HG03354 (cell line): ENCODE results near the gene CLP1.
"Not testable (repeated sequence)": the region's sequence is repeated elsewhere in the genome, so short reads cannot be mapped to it uniquely, and the experiment has no call there.

ENCODE experiments used
- ATAC-seq: cut with Tn5 transposase; IDR thresholded peaks from one replicate; pipeline ENCODE4 v1.9.1; 2021; ENCODE audit warnings: mild to moderate bottlenecking; ENCODE audit not compliant: unreplicated experiment, poor library complexity, severe bottlenecking

CLP1 gene

DNA sequence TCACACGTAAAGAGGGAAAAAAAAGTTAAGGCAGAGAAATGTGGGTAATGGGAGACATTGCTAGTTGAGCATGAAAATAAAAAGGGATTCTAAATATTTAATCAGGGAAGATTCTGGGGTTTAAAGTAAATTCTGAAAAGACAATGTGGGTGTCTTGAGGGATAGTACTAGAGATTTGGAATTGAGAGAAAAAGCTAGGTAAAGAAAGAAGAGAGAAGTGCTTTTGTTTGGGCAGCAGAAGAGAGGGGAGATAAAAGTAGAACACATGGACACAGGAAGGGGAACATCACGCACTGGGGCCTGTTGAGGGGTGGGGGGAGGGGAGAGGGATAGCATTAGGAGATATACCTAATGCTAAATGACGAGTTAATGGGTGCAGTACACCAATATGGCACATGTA is 4.4 kb upstream of the CLP1 start:
- ATAC-seq: no peak

DNA sequence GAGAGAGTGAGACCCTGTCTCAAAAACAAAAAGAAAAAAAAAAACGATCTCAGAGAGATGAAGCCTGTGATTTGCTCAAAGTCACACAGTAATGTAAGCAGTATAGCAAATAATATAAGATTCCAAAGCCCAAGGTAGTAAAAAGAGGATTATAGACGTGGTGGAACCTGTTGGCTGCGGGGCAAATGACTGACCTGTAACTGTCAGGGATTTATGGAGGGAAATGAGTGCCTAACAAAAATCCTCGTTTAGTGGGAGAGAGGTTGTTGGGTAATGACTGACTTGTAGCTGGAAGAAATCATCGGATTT is 723 bp upstream of the CLP1 start:
- ATAC-seq: no peak

DNA sequence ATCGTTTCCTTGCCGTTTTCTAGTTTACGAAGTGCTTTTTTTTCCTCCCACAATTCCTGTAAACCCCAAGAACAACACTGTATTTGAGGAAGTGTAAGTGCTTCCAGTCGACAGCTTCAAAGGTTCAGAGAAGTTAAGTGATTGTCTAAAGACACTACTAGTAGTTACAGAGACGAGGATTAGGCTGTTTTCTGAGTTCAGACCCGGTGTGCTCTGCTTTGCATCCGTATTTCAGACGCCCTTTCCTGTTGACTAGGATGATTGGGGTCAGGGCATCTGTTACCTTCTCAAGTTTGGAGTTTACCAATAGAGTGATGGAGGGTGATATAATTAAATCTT is 430 bp downstream of the CLP1 start:
- peak; percentile 18 for ATAC-seq

DNA sequence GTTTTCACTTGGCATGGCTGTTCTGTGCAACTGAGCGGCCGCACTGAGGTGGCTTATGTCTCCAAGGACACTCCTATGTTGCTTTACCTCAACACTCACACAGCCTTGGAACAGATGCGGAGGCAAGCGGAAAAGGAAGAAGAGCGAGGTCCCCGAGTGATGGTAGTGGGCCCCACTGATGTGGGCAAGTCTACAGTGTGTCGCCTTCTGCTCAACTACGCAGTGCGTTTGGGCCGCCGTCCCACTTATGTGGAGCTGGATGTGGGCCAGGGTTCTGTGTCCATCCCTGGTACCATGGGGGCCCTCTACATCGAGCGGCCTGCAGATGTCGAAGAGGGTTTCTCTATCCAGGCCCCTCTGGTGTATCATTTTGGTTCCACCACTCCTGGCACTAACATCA is 2.1 kb downstream of the CLP1 start:
- ATAC-seq: no peak

DNA sequence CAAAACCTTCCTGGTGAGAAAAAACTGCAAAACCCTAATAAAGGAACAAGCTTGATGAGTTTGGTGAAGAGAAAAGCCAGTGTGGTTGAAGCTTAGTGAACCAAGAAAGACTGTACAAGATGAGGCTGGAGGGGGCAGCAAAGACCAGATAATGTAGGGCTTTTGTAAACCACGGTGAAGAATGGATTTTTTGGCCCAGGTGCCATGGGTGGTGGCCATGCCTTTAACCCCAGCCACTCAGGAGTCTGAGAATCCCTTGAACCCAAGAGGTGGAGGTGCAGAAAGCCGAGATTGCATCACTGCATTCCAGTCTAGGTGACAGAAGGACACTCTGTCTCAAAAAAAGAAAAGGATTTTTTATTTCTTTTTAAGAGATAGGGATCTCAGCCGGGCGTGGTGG is 5.3 kb downstream of the CLP1 start:
- no peak for ATAC-seq

DNA sequence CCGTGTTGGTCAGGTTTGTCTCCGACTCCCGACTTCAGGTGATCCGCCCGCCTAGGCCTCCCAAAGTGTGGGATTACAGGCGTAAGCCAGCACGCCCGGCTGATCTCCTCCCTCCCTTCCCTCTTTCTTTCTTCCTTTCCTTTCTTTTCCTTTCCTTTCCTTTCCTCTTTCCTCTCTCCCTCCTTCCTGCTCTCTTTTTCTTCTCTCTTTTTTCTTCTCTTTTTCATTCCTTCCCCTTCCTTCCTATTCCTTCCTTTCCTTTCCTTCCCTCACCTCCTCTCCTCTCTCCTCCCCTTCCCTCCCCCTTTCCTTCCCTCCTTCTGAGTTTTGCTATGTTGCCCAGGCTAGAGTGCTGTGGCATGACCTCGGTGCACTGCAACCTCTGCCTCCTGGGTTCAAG is 6.4 kb downstream of the CLP1 start:
- ATAC-seq: no peak

DNA sequence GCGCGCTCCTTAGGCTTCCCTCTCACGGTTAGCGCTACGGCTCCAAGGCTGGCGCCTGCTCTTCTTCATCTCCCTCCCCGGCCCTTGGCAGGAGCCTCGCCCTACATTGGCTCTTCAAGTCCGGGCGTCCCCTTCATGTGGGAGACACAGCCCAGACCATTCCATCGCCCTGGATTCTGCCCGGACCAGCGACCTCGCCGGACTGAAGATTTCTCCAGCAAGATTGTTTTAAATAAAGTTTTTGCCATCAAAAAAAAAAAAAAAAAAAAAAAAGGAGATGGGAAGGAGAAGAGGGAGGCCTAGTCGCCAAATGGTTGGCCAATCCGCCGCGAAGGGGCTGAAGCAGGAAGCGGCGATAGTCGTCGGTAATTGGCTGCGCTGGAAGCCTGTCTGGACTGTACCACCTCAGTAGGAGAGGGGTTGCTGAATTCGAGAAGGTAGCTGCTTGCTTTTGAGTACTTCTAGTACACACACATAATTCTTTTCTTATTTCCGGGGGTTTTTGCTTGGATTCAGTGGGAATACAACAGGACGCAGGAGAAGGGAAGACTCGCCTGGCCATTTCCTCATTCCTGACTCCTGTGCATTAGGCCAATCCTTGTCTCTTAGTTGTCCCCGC is 9.7 kb downstream of the CLP1 start:
- peak; percentile 74 for ATAC-seq

DNA sequence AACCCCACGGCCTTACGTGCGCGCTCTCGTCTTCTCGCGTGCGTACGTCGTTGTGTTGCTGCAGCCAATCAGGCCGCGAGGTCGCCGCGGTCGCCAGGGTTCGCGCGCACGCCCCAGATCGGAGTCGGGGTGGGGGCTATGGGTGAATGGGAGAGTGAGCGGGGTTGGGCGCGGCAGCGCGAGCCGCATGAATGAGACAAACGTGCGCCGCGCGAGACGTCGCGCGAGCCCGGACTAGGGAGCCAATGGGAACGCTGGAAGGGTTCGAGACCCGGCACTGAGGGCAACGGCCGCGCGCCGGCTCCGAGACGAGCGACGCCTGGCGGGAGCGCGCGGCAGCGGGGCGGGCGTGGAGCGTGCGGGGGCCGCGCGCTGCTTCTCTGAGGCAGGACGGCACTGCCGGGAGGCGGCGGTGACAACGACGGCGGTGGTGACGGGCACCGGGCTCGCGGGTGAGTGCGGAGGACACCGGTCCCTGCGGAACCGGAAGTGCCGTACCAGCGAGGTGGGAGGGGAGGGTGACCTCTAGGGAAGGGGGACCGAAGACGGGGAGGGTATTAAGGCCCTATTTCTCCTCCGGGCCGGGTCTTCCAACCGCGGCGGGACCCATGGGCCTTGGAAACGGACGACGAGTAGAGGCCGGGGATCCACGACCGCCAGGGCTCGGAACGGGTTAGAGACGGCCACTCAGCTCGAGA is 10.3 kb downstream of the CLP1 start, which contains the start of gene ZDHHC5:
TSS of gene ZDHHC5 (plus strand) at position 379 of the 698 bp plus-strand sequence. CDS start 4,977 bp downstream, outside the sequence.
- peak; percentile 84 for ATAC-seq

DNA sequence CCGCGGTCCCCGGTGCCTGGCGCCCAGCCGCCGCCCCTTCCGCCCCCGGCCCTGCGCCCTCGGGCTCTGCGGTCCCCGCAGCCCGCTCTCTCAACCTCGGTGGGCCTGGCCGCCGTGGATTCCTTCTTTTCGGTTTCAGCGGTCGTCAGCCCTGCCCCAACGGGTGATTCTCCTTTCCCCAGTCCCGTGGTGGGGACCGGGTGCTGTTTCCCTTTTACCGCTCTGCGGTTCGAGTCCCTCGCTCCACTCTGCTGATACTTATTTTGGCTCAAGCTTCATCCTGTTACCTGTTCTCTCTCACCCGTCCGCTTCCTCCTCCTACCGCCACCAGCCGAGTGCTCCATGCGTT is 10.8 kb downstream of the CLP1 start:
- peak; percentile 11 for ATAC-seq

DNA sequence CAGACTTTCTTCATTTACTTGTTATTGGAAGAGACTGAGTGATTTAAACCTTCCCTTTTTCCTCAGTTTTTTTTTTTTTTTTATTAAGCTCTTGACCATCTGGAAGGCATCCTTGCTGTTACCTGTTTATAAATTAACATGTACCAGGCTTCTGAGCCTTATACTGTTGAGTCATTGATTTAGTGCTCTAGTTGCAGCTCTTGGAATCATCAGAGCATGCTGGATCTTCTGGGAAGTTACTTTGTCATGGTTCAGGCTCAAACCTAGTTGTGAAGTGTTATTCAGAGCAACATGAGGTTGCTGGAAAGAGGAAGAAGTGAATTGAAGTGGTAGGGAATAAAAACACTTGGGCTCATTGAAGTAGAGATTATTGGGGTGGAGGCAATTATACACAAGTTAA is 16.7 kb downstream of the CLP1 start:
- no peak for ATAC-seq

DNA sequence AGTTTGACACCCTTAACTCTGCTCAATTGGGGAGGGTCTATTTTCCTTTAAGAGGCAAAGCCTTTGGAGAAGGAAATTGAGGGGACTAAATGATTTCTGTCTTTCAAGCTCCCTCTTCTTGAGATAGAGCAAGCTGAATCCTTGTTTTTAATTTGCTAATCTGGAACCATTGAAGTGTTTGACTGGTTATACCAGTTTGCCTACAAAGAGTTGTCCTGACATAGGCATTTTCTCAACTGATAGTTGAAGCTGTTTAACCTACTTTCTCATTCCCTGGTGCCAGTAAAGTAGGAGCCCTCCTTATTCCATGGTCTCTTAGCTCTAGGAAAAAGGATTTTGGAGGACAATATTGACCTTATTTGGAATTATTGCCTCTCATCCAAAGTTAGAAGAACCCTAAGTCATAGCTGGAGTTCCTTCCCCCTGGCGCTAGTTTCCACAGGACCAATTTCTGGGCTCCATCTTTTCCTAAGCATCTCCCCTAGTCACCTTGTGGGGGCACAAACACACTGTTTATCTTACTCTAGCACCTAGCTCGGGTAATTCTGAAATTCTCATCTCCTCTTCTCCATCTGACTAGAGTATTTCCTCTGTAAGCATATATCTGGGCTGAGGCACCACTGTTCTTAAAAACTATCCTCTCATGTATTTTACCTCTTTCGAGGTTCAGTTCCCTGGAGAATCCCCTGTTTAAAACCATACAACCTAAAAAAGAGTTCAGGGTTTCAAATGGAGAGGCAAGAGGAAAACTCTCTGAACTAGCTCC is 17.8 kb downstream of the CLP1 start:
- no peak for ATAC-seq

DNA sequence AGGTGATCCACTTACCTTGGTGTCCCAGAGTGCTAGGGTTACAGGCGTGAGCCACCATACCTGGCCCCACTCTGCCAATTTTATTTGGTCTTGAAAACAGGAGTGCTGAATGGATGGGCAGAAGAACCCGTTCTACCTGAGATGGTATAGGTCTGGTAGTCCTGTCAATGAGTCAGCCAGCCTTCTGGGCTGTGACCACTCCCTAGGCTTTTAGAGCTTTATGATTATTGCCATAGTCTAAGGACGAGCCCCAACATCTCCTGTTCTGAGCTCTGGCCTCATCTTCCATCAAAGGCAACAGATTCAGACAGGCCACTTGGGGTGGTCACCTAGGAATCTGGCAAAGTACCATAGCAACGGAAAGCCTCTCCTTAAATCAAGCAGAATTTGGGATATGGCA is 21.8 kb downstream of the CLP1 start:
- no peak for ATAC-seq

DNA sequence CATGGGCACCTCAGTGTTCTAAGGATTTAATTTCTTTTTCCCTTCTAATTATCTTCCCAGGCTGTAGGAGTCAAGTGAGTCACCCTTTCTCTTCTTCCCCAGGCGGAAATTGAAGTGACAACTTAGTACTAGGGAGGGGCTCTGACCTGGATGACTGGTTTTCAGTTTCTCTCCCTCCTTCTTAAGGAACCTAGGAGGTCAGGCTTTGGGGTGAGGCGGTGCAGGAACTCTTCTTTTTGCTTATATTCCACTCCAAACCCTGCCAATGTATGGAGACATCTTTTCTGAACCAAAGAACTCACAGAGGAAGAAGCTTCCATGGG is 23.0 kb downstream of the CLP1 start:
- no peak for ATAC-seq

DNA sequence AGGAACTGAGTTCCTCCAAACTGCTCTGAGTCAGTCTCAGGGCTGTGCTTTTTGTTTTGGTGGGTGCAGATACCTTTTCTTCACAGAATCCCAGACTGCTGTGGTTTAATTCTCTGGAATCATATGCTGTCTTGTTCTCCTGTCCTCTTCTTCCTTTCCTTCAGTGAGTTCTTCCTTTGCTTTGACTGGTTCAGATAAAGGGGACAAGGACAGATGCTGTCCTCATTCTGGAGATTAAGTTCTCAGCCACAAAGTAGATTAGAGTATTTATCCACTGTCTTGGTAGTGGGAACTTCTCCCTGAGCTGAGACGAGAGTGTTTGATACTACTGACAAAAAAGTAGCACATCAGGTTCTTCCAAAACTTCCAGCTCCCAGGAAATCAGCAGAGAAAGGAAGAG is 23.6 kb downstream of the CLP1 start:
- no peak for ATAC-seq

DNA sequence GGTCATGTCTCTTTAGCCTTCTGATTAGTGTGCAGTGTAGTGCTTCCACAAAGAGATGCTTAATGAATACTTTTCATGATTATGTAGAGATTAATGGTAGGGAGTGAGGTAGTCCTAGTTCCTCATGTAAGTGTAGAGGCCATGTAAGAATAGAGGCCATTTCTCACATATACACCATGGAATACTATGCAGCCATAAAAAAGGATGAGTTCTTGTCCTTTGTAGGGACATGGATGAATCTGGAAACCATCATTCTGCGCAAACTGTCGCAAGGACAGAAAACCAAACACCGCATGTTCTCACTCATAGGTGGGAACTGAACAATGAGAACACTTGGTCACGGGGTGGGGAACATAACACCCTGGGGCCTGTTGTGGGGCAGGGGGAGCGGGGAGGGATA is 32.9 kb downstream of the CLP1 start:
- not testable (repeated sequence) for ATAC-seq

DNA sequence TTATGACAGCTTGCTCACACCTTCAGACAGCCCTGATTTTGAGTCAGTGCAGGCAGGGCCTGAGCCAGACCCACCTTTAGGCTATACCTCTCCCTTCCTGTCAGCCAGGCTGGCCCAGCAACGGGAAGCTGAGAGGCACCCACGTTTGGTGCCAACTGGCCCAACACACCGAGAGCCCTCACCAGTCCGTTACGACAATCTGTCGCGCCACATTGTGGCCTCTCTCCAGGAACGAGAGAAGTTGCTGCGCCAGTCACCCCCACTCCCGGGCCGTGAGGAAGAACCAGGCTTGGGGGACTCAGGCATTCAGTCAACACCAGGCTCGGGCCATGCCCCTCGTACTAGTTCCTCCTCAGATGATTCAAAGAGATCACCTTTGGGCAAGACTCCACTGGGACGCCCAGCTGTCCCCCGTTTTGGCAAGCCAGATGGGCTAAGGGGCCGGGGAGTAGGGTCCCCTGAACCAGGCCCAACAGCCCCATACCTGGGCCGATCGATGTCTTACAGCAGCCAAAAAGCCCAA is 41.3 kb downstream of the CLP1 start:
- ATAC-seq: no peak

DNA sequence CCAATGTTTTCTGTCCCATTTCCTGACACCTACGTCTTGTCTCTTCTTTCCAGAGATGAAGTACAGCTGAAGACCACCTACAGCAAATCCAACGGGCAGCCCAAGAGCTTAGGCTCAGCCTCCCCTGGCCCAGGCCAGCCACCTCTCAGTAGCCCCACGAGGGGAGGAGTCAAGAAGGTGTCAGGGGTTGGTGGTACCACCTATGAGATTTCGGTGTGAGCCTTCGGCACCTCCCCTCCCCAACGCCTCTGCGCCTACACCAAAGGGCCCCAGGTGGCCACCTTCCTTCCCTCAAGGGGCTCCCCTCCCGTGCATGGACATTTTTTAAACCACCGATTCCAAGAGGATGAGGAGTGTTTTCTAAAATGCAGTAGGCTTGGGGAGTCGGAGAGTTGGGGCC is 42.3 kb downstream of the CLP1 start:
- no peak for ATAC-seq

DNA sequence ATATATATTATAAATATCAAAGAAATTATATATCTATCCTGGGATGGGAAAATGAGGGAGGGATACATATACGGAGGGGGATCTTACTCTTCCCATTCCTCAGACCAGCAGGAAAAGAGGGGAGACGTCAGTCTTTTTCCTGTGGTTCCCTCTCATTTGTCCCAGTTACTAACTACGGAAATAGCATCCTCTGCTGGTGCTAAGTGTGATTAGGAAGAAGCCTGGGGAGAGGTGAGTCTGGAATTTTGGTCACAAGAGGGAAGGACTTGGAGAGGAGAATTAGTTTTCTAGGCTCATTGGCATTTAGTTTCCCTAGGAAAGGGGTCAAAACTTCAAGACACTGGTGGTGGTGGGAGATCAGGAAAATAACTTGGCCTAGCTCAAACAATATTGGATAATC is 42.9 kb downstream of the CLP1 start:
- ATAC-seq: no peak

DNA sequence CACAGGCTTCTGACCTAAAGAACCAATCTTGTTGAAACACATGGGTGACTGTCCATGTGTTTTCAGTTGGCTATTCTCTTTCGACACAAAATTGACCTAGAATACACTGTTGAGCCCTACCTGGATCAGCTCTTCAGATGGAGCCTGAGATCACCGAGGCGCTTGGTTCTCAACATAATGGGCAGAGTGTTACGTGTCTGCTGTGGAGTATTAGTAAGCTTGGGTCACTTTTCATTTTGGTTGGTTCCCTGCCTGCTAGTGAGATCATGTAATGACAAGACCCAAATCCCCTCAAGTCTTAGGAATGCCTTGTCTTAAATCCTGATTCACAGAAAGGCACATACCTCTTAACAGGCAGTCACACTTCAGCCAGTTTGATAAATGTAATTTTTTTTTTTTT is 45.8 kb downstream of the CLP1 start:
- no peak for ATAC-seq

DNA sequence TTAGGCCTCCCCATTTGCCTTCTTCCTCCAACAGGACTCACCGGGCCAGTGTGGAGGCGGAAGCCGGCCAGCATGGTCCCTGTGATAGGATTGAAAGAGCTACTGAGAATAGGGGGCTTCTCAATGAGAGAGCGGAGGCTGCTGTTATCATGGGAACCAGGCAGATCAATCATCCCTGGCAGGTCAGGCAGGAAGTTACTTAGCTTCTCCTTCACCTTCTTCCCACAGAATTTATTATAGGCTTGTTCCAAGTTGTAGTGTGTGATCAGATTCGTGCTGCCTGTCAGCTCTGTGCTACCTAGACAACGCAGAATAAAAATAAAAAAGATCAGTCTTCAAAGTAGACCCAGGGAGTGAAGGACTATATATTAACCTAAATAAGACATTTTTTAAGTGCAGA is 47.4 kb downstream of the CLP1 start:
- ATAC-seq: no peak

DNA sequence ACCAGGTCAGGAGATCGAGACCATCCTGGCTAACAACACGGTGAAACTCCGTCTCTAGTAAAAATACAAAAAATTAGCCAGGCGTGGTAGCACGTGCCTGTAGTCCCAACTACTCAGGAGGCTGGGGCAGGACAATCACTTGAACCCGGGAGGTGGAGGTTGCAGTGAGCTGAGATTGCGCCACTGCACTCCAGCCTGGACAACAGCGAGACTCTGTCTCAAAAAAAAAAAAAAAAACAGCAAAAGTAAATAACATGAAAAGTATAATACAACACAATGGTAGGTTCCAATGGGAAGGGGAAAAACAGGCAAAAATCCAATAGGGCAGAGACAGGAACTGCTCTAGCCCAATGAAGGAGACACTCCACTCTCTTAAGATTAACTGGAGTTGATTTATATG is 47.9 kb downstream of the CLP1 start:
- ATAC-seq: not testable (repeated sequence)
